ENCODE results near the gene CCDC195. TPM values are rescaled to one million over a fixed set of nuclear protein-coding genes. Genes with fewer than 3 reads are reported as not detected.

The CCDC195 gene
- total RNA-seq, 1 donor from 2014 or later: not detected

DNA sequence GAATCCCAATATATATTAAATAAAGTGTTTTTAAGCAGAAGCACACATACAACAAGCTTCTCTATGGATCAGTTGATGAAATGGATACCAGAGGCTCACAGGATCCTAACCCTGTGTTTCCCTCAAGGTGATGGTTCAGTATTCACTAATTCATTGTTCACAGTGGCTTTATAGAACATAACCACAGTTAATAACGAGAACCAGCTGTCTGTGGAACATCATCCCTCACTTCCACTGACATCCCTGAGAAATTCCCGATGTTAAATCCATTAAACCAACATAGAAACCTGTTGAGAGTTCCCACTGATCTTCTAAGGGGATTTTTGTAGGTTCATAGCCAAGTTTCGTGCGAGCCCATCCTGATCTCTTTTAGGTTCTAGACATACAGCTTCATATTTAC lies 29.0 kb downstream of the CCDC195 start:
- H3K4me1 ChIP-seq: no peaks in the 10 kb centered on the region
- H3K4me3 ChIP-seq: no peak overlapping the region
- no peaks in the 10 kb centered on the region for H3K9me3 ChIP-seq
- DNase-seq (ENCODE audit: extremely low spot score in 2 of 2): no peak
- H3K27me3 ChIP-seq: no peaks in the 10 kb centered on the region
- H3K36me3 ChIP-seq: no peaks in the 10 kb centered on the region
- TF ChIP-seq, protein P1, sequence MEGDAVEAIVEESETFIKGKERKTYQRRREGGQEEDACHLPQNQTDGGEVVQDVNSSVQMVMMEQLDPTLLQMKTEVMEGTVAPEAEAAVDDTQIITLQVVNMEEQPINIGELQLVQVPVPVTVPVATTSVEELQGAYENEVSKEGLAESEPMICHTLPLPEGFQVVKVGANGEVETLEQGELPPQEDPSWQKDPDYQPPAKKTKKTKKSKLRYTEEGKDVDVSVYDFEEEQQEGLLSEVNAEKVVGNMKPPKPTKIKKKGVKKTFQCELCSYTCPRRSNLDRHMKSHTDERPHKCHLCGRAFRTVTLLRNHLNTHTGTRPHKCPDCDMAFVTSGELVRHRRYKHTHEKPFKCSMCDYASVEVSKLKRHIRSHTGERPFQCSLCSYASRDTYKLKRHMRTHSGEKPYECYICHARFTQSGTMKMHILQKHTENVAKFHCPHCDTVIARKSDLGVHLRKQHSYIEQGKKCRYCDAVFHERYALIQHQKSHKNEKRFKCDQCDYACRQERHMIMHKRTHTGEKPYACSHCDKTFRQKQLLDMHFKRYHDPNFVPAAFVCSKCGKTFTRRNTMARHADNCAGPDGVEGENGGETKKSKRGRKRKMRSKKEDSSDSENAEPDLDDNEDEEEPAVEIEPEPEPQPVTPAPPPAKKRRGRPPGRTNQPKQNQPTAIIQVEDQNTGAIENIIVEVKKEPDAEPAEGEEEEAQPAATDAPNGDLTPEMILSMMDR (IDR thresholded peaks at IDR 0.05): no peak
- TF ChIP-seq POLR2AphosphoS5 (IDR thresholded peaks at IDR 0.05; ENCODE audit: insufficient read depth in 1 of 2, low read depth in 1 of 2) (no peak), POLR2A (IDR thresholded peaks at IDR 0.05) (no peak)
- H3K27ac ChIP-seq: no peak overlapping the region
- intact Hi-C loops (cut with DNase I): no loop called here

DNA sequence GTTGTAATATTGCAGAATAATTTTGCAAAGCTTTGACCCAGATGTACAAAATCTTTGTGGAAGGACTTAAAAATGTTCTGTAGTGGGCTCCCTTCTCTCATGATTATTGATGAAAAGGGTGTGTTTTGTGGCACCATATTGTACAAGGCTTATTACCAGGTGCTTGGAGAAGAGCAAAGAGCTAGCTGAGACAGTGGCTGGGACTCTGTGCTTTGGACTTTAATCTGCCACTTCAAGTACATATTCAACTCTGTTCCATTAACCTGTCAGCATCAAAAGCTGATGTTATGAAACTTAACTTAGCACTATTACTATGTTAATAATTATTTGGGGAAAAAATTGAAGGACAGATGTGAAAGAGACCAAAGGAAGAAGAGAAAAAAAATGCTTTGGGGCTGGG lies 31.0 kb downstream of the CCDC195 start:
- Histone ChIP-seq H3K36me3 (no peaks in the 10 kb centered on the region), H3K4me1 (no peaks in the 10 kb centered on the region), H3K4me3 (no peak overlapping the region), H3K27me3 (no peaks in the 10 kb centered on the region), H3K27ac (no peak overlapping the region), H3K9me3 (no peaks in the 10 kb centered on the region)
- no peak for TF ChIP-seq POLR2AphosphoS5 (IDR thresholded peaks at IDR 0.05; ENCODE audit: insufficient read depth in 1 of 2, low read depth in 1 of 2)
- TF ChIP-seq, protein P1 (IDR thresholded peaks at IDR 0.05): no peak
- TF ChIP-seq POLR2A (IDR thresholded peaks at IDR 0.05): no peak
- DNase-seq (ENCODE audit: extremely low spot score in 2 of 2): no peak
- intact Hi-C loops (cut with DNase I): no loop called here

DNA sequence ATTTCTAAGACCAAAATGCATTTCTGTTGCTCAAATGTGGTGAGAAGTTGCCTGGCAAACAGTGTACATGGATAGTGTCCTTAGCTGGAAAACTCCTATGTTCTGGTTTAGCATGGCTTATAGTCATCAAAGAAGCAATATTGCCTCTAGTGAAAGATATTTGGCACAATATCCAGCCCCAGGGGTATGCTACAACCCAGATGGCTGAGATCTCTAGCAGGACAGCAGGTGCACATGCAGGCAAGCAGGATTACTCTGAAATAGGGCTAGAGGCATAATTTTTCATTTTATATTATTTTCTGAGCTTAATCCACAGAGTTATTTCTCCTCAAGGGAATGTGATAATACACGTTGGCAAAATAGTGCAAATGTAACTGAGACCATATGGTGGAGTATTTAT lies 34.0 kb downstream of the CCDC195 start:
- no peak for DNase-seq (ENCODE audit: extremely low spot score in 2 of 2)
- no peaks in the 10 kb centered on the region for H3K27me3 ChIP-seq
- no peak overlapping the region for H3K4me3 ChIP-seq
- no peaks in the 10 kb centered on the region for H3K4me1 ChIP-seq
- no peaks in the 10 kb centered on the region for H3K36me3 ChIP-seq
- intact Hi-C loops (cut with DNase I): no loop called here
- TF ChIP-seq POLR2AphosphoS5 (IDR thresholded peaks at IDR 0.05; ENCODE audit: insufficient read depth in 1 of 2, low read depth in 1 of 2) (no peak), POLR2A (IDR thresholded peaks at IDR 0.05) (no peak)
- TF ChIP-seq, protein P1 (IDR thresholded peaks at IDR 0.05): no peak
- no peak overlapping the region for H3K27ac ChIP-seq
- H3K9me3 ChIP-seq: no peaks in the 10 kb centered on the region

DNA sequence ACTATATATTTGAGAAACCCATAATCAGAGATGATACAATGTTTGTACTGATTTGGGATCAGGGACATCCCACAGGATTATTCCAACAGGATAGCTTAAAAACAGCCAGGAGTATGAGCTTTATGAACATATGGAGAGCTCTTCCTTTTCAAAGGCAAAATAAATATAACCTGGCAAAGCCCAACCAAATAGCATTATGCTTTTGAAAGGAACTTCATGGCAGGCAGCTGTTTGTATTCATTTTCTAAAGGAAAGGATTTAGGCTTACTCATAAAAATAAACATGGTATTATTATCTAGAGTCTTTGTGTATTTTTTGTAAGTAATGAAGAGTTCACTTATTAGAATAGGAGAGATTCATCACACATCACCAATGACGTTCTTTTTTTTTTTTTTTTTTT lies 44.4 kb downstream of the CCDC195 start:
- Histone ChIP-seq H3K27ac (no peak overlapping the region), H3K27me3 (no peaks in the 10 kb centered on the region), H3K36me3 (no peaks in the 10 kb centered on the region), H3K4me3 (no peak overlapping the region), H3K4me1 (no peaks in the 10 kb centered on the region), H3K9me3 (no peaks in the 10 kb centered on the region)
- intact Hi-C loops (cut with DNase I): no loop called here
- DNase-seq (ENCODE audit: extremely low spot score in 2 of 2): no peak
- TF ChIP-seq POLR2AphosphoS5 (IDR thresholded peaks at IDR 0.05; ENCODE audit: insufficient read depth in 1 of 2, low read depth in 1 of 2): no peak
- TF ChIP-seq, protein P1 (IDR thresholded peaks at IDR 0.05): no peak
- no peak for TF ChIP-seq POLR2A (IDR thresholded peaks at IDR 0.05)

DNA sequence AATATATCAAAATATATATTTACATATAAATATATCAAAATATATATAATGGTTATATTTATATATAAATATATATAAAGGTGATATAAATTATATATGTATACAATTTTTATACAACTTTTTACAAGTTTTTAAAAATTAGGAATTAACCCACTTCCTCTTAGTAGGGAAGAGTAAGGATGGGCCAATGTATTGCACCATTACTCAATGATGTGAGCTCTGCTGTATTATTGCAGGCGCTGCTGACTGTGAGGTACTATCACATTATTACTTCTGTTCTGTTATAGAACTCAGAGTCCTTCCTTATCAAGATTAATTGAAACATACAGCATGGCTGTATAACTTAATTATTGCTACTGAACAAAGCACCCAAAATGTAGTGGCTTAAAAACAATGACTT lies 46.0 kb downstream of the CCDC195 start:
- no peak for DNase-seq (ENCODE audit: extremely low spot score in 2 of 2)
- TF ChIP-seq POLR2A (IDR thresholded peaks at IDR 0.05): no peak
- no peak for TF ChIP-seq POLR2AphosphoS5 (IDR thresholded peaks at IDR 0.05; ENCODE audit: insufficient read depth in 1 of 2, low read depth in 1 of 2)
- TF ChIP-seq, protein P1 (IDR thresholded peaks at IDR 0.05): no peak
- Histone ChIP-seq H3K36me3 (no peaks in the 10 kb centered on the region), H3K27me3 (no peaks in the 10 kb centered on the region), H3K27ac (no peak overlapping the region), H3K9me3 (no peaks in the 10 kb centered on the region), H3K4me3 (no peak overlapping the region), H3K4me1 (no peaks in the 10 kb centered on the region)
- intact Hi-C loops (cut with DNase I): no loop called here
